Fibroblast of the aortic adventitia (primary cell): Measurements from ENCODE around the gene CD47. TPM values are rescaled to one million over a fixed set of nuclear protein-coding genes. Genes with fewer than 3 reads are reported as not detected.

Experiments
- DNase-seq: peaks from one replicate; pipeline ENCODE4 v3.0.0-alpha.2; 2010; ENCODE audit warnings: low read depth
- H3K4me3 ChIP-seq: 2 replicates; pipeline ENCODE4 v1.5.1; 2011; ENCODE audit warnings: low read depth, mild to moderate bottlenecking, control low read depth, low read length, moderate library complexity
- total RNA-seq: library from RNA; depleted of rRNA; stranded (reverse); fragments of >200 nt; gene quantifications from 2 replicates; pipeline ENCODE4 v1.2.3, GENCODE V29; 2012; ENCODE audit warnings: low replicate concordance
- TF ChIP-seq, protein P1 (sequence below): IDR thresholded peaks from 2 replicates; pipeline ENCODE4 v1.5.1; 2011; ENCODE audit warnings: mild to moderate bottlenecking, low read length, control low read depth, inconsistent platforms; ENCODE audit not compliant: insufficient read depth

Gene CD47
- total RNA-seq, 1 donor, result 113 TPM

DNA sequence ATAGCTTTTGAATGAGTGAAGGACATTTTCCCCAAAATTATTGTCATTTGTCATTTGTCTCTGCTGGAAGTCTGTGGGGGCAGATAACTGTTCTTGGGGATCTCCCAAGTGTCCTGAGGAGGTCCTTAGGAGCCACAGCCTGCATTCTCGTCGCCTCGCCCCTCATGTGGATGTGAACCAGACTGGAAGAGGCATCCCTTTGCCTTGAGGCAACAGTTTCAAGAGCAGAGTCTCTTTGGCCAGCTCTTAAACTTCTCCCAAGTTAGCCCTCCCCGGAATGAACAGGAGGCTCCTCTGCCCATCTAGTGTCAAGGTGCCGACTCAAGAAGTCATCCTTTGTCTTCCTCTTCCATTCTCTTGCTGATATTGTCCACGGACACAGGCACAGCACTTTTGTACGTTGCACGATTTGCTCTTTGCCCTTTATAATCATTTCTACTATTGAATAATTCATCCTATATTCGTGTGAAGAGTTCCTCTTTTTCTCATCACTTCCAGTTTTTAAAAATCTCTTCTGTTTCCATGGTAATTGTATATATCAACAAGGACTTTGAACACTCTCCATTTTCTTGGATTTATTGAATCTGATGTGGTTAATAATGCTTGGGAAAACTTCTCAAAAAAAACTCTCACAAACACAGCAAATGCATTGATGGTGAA, 40.8 kb upstream of the CD47 start:
- TF ChIP-seq, protein P1, sequence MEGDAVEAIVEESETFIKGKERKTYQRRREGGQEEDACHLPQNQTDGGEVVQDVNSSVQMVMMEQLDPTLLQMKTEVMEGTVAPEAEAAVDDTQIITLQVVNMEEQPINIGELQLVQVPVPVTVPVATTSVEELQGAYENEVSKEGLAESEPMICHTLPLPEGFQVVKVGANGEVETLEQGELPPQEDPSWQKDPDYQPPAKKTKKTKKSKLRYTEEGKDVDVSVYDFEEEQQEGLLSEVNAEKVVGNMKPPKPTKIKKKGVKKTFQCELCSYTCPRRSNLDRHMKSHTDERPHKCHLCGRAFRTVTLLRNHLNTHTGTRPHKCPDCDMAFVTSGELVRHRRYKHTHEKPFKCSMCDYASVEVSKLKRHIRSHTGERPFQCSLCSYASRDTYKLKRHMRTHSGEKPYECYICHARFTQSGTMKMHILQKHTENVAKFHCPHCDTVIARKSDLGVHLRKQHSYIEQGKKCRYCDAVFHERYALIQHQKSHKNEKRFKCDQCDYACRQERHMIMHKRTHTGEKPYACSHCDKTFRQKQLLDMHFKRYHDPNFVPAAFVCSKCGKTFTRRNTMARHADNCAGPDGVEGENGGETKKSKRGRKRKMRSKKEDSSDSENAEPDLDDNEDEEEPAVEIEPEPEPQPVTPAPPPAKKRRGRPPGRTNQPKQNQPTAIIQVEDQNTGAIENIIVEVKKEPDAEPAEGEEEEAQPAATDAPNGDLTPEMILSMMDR, result no peak
- no peak for DNase-seq
- H3K4me3 ChIP-seq, result no peak overlapping the region

DNA sequence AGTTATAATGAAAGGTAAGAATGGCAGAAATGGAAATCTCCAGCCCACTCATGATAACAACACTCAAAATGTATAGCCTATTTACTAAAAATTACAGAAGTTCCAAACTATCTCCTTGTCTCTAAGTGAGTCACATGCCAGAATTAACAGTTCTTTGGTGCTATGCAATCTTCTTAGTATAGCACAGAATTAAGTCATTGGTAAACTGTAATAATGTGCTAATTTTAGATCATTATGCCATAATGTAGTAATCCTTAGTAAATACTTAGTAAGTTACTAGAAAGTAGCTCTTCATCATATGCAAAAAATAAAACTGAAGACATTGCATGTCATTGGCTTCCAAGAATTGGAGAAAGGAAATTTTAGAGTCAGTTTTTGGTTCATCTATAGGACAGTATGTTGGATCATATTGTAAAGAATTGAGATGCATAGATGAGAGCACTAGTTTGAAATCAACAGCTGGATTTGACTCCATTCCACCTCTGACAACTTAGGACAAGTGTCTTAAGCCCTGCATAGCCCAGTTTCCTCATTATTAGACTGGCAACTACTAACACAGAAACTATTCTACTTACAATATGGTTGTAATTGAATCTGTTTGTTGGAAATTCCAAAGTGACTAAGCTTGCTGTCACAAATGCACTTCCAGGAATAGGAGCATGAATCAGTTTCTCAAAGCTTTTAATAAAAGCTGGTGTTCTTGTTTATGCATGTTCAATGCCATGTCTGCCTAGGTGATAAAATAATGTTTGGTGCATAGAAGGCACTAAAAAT, 40.1 kb upstream of the CD47 start:
- TF ChIP-seq, protein P1, result no peak

DNA sequence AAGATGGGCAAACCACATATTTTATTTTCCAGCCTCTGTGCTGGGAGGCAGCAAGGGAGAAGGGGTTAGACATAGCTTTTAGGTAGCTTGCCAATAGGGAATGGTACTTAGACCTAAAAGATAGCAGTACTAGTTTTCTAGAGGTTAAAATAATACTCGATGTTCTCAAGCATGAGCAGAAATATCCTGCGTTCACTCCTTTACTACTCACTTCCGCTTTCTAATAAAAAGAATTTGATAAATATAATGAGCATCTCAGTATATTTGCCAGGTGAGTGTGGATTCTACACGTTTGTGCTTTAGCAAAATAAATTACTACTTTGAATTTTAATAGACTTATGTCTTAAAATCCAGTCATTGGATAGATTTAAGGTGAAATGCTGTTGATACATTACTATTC, 39.4 kb upstream of the CD47 start:
- TF ChIP-seq, protein P1, result no peak
- no peak overlapping the region for H3K4me3 ChIP-seq
- no peak for DNase-seq

More for the DNA sequence above, 40.1 kb upstream of the CD47 start:
- DNase-seq, result peak; percentile 87
- H3K4me3 ChIP-seq, result no peak overlapping the region

DNA sequence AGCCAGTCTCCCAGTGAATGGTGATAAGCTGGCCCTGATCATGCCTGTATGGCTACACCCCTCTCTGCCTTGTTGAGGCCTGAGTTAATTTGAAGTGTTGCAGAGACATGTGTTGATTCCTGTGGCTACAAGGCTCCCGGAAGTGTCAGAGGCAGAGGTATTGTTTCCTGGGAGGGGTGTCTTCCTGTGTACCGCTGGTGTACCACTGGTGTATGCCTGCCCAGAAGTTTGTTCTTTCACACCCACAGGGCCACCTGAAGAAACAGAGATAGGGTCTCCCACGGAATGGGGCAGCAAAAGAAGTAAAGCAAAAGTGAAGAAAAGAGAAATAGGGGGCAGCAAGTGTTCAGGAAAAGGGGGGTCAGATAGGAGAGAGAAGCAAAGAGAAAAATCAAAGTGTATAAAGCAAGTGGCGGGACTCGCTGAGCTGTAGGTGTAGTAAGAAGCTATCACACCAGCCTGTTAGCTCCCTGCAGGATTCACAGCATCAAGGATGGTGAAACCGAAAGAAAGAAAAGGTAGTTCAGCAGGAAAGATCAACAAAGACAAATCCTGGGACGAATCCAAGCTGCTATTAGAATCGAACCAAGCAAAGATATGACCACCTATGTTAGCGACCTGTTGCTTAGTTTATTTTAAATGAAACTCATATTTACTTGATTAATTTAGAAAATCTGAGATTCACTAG, 36.6 kb upstream of the CD47 start:
- no peak for DNase-seq
- H3K4me3 ChIP-seq, result no peak overlapping the region
- TF ChIP-seq, protein P1, result no peak

DNA sequence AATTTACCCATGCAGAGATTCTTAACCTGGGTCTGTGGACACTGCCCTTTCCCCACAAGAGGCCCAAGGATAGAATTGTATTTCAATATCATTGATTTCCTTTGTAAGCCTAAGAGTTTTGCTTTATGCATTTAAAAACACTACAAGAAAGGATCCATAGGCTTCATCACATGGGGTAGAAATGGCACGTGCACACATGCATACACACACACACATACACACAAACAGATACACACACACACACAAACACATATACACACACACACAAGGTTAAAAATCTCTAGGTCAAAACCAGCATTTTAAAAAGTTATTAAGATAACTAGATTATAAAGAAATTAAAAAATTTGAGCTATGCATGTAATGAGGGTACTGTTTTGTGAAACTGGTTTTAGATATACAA, 35.5 kb upstream of the CD47 start:
- DNase-seq, result no peak
- TF ChIP-seq, protein P1, result no peak

DNA sequence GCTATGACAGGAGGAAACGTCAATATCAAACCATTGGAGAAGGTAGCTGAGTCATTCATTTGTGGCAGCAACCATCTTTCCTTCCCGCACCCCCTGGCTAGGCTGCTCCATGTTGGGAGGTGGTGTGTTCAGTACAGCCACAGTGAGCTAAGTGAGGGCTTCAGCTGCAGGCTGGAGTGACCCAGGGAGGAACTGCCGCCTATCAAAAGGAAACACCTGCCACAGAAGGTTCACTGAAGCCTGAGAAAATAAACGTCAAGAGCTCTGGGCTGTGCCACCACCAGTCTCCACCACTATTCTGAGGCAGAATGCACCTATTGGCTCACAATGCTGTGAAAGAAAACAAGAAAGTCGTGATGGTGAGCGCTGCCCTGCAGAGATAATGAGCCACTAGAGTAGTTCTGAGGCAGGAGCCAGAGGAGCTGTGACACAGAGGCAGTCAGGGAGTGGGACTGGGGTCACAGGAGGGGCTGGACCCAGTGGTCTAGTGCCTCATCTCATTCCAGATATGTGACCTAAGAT, 34.8 kb upstream of the CD47 start:
- no peak for DNase-seq
- H3K4me3 ChIP-seq, result no peak overlapping the region
- TF ChIP-seq, protein P1, result no peak

More for the DNA sequence above, 35.5 kb upstream of the CD47 start:
- no peak overlapping the region for H3K4me3 ChIP-seq
